ENCODE measurements around the gene DNAJC30.

DNAJC30 gene

DNA sequence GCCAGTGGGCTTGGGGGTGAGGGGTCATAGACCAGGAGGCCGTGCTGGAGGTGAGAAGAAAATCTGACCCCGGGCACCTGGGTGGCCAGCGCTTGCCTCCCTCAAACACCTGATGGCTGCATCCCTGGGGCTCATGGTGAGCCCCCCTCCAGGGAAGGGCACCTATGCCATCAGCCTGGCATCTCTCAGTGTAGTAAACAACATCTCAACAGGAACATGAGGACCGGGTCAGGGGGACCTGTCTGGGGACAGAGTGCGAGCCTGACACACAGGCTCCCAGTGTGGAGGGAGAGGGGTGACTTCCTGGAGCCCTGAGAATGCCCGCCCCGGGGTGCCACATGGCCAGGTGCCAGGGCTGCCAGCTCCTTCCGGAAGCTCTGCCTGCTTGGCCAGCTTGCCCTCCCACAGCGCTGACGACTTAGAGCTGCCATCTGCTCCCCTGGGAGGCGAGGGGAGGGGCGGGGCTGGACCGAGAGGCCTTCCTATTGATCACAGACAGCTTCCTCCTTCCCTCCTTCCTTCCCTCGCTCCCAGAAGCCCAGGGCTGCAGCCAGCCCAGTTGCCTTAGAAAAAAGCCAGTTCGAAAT, 23.9 kb upstream of the DNAJC30 start:
- DNase-seq (ENCODE audit: low read depth): no peak

DNA sequence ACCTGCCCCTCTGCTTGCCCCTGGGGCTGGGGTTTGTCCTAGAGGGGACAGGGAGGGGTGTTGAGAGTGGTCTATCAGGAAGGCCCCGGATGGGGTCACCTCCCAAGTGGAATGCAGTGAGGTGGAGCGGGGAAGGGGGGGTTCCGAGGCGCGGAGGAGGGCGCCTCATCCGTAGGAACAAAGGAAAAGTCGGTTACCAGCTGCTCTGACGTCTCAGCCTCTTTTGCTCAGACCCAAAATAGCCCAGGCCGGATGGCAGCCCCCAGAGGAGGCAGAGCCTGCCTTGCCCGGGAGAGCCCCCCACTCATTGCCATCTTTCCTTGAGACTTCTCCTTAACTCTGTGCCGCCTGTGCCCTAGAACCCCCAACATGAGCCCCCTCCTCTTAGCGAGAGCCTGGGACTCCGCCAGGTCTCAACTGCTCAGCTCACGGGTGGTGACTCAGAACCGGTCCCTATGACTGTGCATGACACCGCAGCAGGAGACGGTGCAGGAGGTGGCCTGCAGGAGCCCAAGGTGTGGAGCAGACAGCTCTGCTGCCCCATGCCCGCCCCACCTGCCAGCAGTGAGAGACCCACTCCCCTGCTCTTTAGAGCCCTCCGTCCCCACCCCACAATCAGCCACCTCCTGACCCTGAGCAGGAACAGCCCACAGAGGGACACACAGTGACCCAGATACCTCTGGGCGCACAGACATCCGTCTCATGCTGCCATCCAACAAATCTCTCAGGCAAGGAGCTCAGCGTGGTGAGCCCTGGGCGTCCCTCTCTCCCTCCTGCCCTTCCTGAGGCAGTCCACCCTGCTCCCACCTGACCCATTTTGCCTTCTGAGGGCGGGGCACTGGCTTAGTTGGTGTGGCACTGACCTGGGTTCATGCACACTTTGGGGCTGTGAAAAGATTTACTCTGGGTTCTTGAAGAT, 23.1 kb upstream of the DNAJC30 start:
- no peak for DNase-seq (ENCODE audit: low read depth)

GRCh38 chr7:73705551-73705920, 22.3 kb upstream of the DNAJC30 start:
- DNase-seq (ENCODE audit: low read depth): no peak

- no peak for DNase-seq (ENCODE audit: low read depth)
These were observed 21.6 kb upstream of the DNAJC30 start for GRCh38 chr7:73704640-73705550.

DNA sequence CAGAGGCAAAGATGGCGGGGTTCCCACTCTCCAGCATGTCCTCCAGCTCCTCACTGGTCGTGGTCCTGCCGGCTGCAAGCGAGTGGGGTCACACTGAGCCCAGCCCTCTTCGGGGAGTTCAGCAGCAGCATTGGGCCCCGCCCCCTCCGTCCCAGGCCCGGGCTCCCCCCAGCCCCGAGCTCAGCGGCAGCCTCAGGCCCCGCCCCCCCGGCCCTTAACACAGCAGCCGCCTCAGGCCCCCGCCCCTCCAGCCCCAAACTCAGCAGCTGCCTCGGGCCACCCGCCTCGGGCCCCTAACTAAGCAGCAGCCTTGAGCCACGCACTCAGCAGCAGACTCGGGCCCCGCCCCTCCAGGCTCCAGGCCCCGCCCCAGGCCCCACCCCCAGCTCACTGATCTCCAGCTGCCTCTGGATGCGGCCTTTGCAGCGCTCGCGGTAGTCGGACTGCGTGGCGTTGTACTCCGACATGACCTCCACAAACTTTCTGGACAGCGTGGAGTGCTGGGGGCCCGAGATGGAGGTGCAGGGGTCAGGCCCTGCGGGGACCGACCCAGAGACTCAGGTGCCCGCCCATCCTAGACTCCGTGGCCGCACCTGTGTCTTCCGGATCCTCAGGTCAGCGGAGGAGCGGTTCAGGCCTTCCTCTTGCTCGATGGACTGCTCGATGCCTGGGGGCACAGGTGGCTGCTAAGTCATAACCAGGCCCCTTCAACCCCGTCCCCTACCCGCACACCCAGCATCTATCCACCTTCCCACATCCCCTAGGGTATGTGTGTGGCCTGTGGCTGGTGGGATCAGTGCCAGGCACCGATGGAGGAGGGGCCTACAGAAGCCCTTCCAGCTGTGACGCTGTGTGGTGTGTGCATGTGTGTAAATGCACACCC, 20.7 kb upstream of the DNAJC30 start:
- no peak for DNase-seq (ENCODE audit: low read depth)

DNA sequence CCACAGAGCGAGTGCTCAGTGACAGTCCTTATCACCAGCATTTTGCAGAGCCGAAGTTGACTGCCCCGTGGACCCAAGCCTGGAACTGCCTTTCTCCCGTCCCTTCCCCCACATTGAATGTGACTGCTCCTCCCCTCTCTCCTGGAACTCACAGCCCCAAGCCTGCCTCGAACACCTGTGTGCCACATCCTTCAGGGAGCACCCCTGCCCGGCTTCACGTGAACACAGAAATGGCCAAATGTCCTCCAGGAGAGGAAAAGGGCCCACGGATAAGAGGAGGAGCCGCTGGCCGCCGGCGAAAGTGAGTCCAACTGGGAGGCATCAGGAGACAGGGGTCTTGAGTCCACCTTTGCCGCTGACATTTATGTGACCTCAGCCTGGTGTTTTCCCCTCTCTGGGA, 20.0 kb upstream of the DNAJC30 start:
- DNase-seq (ENCODE audit: low read depth): no peak

GRCh38 chr7:73702665-73703064, 19.4 kb upstream of the DNAJC30 start:
- no peak for DNase-seq (ENCODE audit: low read depth)

- no peak for DNase-seq (ENCODE audit: low read depth)
These were observed 19.0 kb upstream of the DNAJC30 start for GRCh38 chr7:73702226-73702625.

GRCh38 chr7:73701357-73701995, 18.2 kb upstream of the DNAJC30 start:
- DNase-seq (ENCODE audit: low read depth): no peak

DNA sequence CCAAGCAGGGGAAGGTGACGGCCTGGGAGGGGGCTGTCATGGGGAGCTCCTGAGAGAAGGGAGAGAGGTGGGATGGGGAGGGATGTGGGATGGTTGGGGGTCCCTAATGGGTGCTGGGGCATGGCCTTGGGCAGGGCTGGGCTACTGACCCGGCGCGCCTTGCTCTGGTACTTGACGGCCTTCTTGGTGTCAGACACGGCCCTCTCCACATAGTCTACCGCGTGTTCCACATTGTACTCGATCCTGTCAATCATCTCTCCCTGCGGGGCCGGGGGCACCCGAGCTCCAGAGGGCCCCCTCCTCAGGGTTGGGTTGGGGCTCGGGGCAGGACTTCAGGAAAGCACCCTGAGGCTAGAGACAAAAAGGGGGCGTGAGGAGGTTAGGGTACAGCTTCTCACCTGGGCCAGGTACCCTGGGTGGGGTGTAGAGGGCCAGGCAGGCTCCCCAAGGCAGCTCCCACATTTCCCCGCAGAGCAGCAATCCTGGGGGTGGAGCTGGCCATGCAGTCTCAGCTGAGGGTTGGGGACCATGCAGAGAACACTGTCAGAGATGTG, 17.4 kb upstream of the DNAJC30 start:
- no peak for DNase-seq (ENCODE audit: low read depth)

DNA sequence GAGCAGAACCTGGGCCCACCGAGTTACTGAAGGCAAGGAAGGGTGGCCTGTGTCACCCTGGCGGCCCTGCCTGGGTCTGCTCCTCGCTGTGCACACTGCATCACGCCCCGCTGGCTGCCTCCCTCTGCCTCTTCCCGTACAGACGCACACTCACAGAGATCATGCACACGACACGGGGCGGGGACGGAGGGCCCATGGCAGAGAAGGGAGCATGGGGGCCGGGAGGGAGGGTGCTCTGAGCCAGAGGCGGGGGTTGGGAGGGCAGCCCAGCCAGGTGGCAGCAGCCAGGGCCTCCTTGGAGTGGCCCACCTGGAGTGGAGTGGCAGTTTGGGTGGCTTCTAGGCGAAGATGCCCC, 16.8 kb upstream of the DNAJC30 start:
- no peak for DNase-seq (ENCODE audit: low read depth)

GRCh38 chr7:73699370-73700068, 16.3 kb upstream of the DNAJC30 start:
- DNase-seq (ENCODE audit: low read depth): no peak

GRCh38 chr7:73698410-73698809, 15.2 kb upstream of the DNAJC30 start:
- no peak for DNase-seq (ENCODE audit: low read depth)

DNA sequence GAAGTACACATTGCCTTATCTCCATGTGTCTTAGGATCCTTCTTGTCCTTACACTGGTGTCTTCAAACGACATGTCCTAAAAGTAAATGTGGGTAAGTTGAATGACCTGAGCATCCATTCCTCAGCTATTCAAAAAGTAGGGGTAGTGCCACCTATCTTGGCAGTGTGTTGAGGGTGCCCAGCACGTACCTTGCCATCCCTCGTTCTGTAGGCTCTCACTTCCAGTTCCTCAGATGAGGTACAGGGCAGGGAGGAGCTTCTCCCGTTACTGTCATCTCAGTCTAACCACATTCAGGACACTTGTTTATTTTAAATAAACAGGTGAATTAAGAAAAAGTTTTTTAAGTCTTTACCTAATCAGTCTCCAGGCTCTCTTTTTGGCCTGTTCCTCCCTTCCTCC, 13.1 kb upstream of the DNAJC30 start:
- no peak for DNase-seq (ENCODE audit: low read depth)

DNA sequence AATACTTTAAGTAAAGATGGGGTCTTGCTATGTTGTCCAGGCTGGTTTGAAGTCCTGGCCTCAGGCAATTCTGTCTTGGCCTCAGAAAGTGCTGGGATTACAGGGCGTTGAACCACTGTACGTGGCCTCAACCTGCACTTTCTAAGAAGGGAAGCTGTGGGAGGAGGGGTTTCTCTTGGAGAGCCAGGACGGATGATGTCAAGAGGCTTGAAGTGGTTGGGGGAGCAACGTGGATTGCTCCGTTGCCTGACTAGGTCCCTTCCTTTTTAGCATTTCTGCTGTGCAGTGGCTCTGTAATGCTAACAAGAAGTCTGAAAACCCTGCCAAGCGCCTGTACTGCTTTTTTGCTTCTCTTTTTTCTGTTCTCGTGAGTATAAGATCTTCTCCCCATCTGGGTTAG, 7.4 kb upstream of the DNAJC30 start:
- DNase-seq (ENCODE audit: low read depth): no peak

DNA sequence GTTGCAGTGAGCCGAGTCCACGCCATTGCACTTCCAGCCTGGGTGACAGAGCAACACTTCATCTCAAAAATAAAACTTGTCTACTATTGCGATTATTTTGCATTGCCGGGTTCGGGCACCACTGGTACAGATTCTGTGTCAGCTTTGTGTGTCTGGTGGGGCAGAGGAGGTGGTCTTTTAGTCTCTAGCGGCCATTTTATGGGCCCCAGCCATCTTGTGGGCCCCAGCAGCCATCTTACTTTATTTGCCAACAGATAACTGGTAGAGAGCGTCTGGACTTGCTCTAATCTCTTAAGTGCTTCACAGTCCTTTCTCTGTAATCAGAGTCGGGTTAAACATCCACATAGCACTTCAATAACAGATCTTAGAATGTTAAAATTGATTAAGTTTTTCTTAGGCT, 5.0 kb upstream of the DNAJC30 start:
- no peak for DNase-seq (ENCODE audit: low read depth)

DNA sequence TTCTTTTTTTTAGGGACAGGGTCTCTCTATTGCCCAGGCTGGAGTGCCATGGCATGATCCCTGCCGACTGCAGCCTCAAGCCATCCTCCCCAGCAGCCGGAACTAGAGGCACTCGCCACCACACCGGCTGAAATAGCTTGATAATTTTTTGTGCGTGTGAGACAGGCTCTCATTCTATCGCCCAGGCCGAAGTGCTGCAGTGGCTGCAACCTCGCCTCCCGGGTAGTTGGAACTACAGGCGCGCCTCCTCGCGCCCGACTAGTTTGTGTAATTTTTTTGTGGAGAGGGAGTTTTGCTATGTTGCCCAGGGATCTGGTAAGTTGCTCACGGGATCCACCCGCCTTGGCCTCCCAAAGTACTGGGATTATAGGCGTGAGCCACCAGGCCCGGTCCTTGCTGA, 2.1 kb upstream of the DNAJC30 start:
- no peak for DNase-seq (ENCODE audit: low read depth)

DNA sequence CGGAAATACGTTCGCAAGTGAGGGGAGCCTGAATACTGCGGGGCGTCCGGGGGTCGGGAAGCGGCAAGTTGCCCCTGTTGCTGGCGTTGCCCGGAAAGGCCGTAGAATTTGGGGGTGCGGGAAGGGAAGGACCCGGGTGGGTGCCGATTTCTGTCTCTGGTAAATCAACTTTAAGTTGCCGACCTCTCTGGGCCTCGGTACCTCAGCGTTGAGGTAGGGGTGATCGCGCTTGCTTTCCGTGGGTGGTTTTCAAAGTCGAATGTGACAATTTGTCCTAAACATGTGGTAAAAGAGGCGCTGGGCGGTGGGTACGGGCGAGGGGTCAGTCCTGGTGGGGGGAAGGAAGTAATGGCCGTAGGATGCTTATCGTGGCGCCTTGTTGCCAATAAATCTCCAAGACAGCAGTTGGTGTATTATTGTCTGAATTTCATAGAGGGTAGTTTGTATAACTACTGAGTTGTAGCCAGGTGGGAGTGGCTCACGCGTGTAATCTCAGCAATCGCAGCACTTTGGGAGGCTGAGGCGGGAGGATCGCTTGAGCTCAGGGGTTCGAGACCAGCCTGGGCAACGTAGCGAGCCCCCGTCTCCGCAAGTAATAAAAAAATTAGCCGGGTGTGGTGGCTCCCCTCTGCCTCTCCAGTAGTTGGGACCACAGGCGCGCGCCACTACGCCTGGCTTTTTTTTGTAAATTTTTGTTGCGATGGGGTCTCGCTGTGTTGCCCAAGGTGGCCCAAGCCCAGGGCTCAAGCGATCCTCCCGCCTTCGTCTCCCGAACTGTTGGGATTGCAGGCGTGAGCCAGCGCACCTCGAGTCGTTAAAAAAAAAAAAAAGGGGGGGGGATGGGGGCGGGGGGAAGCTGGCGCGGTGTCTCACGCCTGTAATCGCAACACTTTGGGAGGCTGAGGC, 788 bp upstream of the DNAJC30 start:
- DNase-seq (ENCODE audit: low read depth): no peak

DNA sequence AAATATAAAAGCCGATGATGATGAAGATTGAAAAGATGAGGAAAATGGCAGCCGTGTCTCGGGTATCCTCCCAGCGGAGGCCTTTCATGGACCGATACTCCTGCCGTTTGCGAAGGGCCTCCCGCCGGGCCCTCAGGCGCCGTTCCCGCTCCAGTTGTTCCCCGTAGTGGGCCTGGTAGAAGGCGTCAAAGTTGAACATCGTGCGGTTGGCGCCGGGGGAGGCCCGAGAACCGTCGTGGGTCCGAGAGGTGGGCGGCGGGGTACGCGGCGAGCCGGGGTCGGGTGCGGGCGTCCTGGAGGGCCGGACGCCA, 553 bp downstream of the DNAJC30 start:
- no peak for DNase-seq (ENCODE audit: low read depth)

DNA sequence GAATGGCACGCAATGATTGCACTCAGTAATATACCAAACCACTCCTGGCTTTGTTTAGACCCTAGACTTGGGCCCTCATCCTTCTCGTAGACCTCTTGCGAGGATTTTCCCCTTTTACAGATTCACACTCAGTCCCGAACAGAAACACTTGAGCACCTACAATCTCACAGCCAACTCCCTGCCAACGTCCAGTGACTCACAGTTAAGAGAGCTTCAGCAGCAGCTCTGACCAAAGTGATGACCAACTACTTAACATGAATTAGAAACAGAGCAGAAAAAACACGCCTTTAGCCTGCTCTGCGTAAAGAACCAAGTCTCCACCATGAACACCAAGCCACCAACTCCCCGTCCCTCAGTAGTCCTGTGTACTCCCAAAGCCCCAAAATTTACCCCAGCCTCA, 2.2 kb downstream of the DNAJC30 start:
- DNase-seq (ENCODE audit: low read depth): no peak
